Astrocyte of the spinal cord (primary cell): ENCODE data around the gene IQCC.

ENCODE experiments used
- DNase-seq: peaks from one replicate; pipeline ENCODE4 v3.0.0; 2011; ENCODE audit warnings: low read depth, low spot score
- H3K4me3 ChIP-seq: 2 replicates; pipeline ENCODE4 v1.5.1; 2011; ENCODE audit warnings: low read depth, mild to moderate bottlenecking, low read length, moderate library complexity
- CTCF ChIP-seq: IDR thresholded peaks from 2 replicates; pipeline ENCODE4 v1.5.1; 2012; ENCODE audit warnings: low read depth, mild to moderate bottlenecking, low read length, inconsistent platforms
- in situ Hi-C: cut with HindIII; loops from 2 replicates; pipeline ENCODE4 v1.10.0; 2017; ENCODE audit warnings: low sequenced_read_pairs

Gene IQCC

GRCh38 chr1:32239337-32239736, 33.9 kb downstream of the IQCC start:
- H3K4me3 ChIP-seq = no peak overlapping the region
- in situ Hi-C loops = no loop called here
- DNase-seq = no peak
- TF ChIP-seq CTCF = no peak

DNA sequence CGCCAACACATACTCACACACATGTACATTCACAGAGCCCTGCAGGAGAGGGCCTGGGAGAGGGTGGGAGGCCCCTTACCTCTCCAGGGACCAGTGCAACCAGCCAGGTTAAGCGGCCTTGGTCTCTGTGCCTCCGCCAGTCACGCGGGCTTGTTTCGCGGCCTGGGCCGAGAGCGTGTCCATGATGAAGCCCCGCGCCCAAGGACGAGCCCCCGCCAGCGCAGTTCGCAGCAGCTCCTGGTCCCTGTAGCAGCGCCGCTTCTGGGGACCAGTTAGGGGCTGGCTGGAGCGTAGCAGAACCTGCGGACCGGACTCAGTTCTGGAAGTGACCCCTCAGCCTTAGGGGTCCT, 34.3 kb downstream of the IQCC start:
- in situ Hi-C loops = no loop called here
- no peak for DNase-seq
- H3K4me3 ChIP-seq = no peak overlapping the region
- TF ChIP-seq CTCF = no peak

- peak overlapping the region; percentile 54 for H3K4me3 ChIP-seq
- peak; percentile 26 for TF ChIP-seq CTCF
- peak; percentile 33 for DNase-seq
- in situ Hi-C loops = no loop called here
Measured at GRCh38 chr1:32240140-32240951, 34.9 kb downstream of the IQCC start.

DNA sequence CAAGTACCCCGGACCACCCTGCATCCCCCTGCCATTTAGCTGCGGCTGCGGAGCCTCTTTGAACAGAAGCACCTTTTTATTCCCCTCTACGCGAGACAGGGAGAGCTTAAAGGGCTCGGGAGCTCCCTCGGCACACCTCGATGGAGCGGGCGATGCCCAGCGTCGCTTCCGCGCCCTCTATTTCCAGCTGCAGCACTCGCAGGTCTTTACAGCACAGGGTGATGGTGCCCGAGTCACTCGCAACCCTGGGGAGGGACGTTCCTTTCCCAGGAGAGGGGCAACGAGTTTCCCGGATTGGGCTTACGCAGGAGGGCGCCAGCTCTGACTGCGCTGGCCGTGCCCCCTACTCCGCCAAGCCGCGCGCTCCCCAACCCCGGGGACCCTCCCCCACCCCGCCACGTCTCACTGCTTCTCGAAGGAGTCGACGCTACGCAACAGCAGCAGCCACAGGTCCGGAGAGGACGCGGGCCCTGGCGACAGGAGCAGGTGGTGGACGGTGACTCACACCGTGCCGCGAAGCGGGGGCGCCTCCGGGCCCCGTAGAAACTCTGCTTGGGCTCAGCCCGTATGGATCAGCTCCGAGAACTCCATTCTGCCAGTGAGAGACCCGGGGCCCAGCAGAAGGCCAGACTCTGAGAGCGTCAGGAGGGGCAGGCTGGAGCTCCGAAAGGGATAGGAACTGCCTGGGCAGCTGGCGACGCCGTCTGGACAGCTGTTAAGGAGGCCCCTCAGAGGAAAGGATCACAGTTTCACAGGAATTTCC, 35.7 kb downstream of the IQCC start:
- peak; percentile 50 for DNase-seq
- H3K4me3 ChIP-seq = peak overlapping the region; percentile 54
- TF ChIP-seq CTCF = no peak
- in situ Hi-C loops = no loop called here

DNA sequence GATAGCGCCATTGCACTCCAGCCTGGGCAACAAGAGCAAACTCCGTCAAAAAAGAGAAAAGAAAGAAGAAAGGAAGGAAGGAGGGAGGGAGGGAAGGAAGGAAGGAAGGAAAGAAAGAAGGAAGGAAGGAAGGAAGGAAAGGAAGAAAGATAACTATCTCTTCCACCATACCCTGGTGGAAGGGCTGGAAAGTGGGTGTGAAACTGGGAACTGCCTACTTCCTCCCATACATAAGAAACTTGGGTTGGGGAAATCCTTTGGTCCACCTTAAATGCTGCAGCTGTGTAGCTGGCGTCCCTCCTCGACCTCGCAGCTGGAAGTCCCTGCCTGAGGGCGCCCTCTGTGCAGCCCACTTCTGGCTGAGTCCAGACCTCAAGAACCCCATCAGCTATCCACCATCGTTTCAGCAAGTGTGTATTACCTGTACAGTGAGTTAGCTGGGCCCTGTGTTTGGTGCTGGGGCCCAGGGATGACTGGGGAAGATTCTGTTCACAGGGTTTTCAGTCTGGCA, 36.9 kb downstream of the IQCC start:
- TF ChIP-seq CTCF = no peak
- no peak for DNase-seq
- in situ Hi-C loops = no loop called here
- H3K4me3 ChIP-seq = no peak overlapping the region

GRCh38 chr1:32246888-32247273, 41.4 kb downstream of the IQCC start, which contains the start of gene FAM167B:
TSS of gene FAM167B (plus strand) at chr1:32247222. CDS start at chr1:32247422, 200 bp downstream.
- TF ChIP-seq CTCF = no peak
- no peak for DNase-seq
- in situ Hi-C loops = no loop called here
- H3K4me3 ChIP-seq = no peak within 1 kb of the TSS
